ENCODE measurements around the gene TPP1.

The TPP1 gene

GRCh38 chr11:6599881-6600390 is 19.3 kb downstream of the TPP1 start:
- TF ChIP-seq, protein P1, sequence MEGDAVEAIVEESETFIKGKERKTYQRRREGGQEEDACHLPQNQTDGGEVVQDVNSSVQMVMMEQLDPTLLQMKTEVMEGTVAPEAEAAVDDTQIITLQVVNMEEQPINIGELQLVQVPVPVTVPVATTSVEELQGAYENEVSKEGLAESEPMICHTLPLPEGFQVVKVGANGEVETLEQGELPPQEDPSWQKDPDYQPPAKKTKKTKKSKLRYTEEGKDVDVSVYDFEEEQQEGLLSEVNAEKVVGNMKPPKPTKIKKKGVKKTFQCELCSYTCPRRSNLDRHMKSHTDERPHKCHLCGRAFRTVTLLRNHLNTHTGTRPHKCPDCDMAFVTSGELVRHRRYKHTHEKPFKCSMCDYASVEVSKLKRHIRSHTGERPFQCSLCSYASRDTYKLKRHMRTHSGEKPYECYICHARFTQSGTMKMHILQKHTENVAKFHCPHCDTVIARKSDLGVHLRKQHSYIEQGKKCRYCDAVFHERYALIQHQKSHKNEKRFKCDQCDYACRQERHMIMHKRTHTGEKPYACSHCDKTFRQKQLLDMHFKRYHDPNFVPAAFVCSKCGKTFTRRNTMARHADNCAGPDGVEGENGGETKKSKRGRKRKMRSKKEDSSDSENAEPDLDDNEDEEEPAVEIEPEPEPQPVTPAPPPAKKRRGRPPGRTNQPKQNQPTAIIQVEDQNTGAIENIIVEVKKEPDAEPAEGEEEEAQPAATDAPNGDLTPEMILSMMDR (IDR thresholded peaks at IDR 0.05; ENCODE audit: control extremely low read depth, extremely low read depth, low read depth, missing control alignments): no peak
- ChIA-PET CTCF (interaction anchor here (1.2 to 1.6 kb wide), 4 partner anchors 10 to 213 kb away, joined by 3 to 4 read pairs (median 3); partner anchors contain the start of gene TAF10), POLR2A (no interaction called here)
- DNase-seq (ENCODE audit: extremely low spot score): no peak

- CTCF ChIA-PET: interaction anchor here (0.9 to 1.6 kb wide), 8 partner anchors 9 to 213 kb away, joined by 3 to 6 read pairs (median 3); partner anchors contain the start of genes MRPL17 and TAF10
- DNase-seq (ENCODE audit: extremely low spot score): no peak
- POLR2A ChIA-PET: no interaction called here
- TF ChIP-seq, protein P1 (IDR thresholded peaks at IDR 0.05; ENCODE audit: control extremely low read depth, extremely low read depth, low read depth, missing control alignments): no peak
Observed at GRCh38 chr11:6599449-6599848, 19.8 kb downstream of the TPP1 start.

- TF ChIP-seq, protein P1 (IDR thresholded peaks at IDR 0.05; ENCODE audit: control extremely low read depth, extremely low read depth, low read depth, missing control alignments): no peak
- ChIA-PET POLR2A (no interaction called here), CTCF (interaction anchor here (0.7 to 1.6 kb wide), 7 partner anchors 14 to 214 kb away, joined by 3 to 6 read pairs (median 3); partner anchors contain the start of genes MRPL17 and TAF10)
- DNase-seq (ENCODE audit: extremely low spot score): no peak
Observed at GRCh38 chr11:6598555-6598954, 20.7 kb downstream of the TPP1 start.

DNA sequence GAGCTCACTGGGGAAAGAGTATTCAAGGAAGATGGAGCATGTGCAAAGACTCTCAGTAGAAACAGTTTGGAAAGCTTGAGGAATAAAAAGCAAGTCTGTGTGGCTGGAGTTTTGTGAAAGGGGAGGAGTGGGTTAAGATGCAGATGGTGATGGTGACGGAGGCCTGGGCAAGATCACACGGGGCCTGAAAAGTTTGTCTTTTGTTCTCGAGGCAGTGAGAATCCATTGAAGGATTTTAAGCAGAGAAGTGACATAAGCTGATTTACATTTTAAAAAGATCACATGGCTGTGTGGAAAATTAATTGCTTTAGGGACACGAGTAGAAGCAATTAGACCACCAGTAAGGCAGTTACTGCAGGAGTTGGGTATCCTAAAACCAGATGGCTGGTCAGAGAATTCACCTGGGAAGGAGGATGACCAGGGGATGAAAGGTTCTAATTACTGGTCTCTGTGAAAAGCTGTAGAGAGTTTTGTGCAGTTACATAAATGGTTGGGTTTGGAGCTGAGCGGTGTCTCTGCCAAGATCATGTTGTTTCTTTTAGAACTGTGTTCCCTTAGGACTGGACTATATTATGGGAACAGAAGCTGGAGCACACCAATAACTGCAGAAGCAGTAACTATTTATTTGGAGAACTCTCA is 22.9 kb downstream of the TPP1 start:
- TF ChIP-seq, protein P1 (IDR thresholded peaks at IDR 0.05; ENCODE audit: control extremely low read depth, extremely low read depth, low read depth, missing control alignments): no peak
- CTCF ChIA-PET: interaction anchor here (0.9 to 4.3 kb wide), 8 partner anchors 9 to 218 kb away, joined by 3 to 15 read pairs (median 4); partner anchors contain the start of gene TAF10
- POLR2A ChIA-PET: interaction anchor here (0.6 kb wide), 1 partner anchor 115 kb away, joined by 3 read pairs; the partner anchor contains the start of genes ARFIP2 and TIMM10B
- no peak for DNase-seq (ENCODE audit: extremely low spot score)

DNA sequence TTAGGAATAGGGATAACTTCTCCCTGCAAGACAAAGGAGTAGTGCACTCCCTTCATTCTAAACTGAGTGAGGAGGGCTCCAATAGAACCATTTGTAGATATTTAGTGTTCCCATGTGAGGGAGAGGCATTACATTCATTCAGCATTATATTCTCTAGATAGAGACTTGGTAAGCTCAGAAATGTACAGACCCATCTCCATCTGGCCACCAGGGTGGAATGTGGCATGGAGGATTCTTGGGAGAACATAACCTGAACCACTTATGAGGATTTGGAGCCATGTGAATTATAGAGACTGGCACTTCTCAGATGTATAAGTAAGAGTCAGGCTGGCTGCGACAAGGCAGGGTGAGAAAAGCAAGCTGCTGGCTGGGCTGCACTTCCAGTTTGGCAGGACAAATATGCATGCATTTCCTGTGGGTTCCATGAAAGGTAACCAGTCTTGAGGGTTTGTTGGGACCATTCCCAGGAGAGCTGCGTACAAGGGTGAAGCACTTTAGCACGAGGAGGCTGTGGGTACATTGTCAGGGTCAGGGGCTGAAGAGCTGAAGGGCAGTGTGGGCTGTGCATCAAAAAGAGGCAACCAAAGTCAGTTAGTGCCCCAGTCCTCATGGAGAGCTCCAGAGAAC is 25.0 kb downstream of the TPP1 start:
- TF ChIP-seq, protein P1 (IDR thresholded peaks at IDR 0.05; ENCODE audit: control extremely low read depth, extremely low read depth, low read depth, missing control alignments): no peak
- DNase-seq (ENCODE audit: extremely low spot score): no peak
- ChIA-PET CTCF (interaction anchor here (0.8 to 4.3 kb wide), 8 partner anchors 10 to 215 kb away, joined by 3 to 15 read pairs (median 4); partner anchors contain the start of genes ILK and TAF10), POLR2A (interaction anchor here (0.7 kb wide), 1 partner anchor 204 kb away, joined by 3 read pairs; the partner anchor contains the start of gene SMPD1)

DNA sequence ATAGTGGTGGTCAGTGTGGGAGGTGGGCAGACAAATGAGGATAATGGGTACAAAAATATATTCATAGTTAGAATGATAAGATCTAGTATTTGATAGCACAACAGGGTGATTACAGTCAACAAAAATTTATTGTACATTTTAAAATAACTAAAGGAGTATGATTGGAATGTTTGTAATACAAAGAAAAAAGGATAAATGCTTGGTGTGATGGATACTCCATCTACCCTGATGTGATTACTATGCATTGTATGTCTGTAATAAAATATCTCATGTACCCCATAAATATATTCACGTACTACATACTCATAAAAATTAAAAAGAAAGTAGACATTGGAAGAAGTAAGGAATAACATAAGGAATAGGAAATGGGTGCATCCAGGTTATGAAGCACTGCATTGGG is 31.2 kb downstream of the TPP1 start:
- ChIA-PET POLR2A (no interaction called here), CTCF (interaction anchor here (1.0 to 1.4 kb wide), 3 partner anchors 8 to 98 kb away, joined by 3 to 10 read pairs (median 3); no protein-coding TSS in a partner anchor)
- no peak for DNase-seq (ENCODE audit: extremely low spot score)
- TF ChIP-seq, protein P1 (IDR thresholded peaks at IDR 0.05; ENCODE audit: control extremely low read depth, extremely low read depth, low read depth, missing control alignments): no peak

Measured in GM10248 (cell line).